ENCODE data around the gene LMNB1. TPM values are rescaled to one million over a fixed set of nuclear protein-coding genes. Genes with fewer than 3 reads are reported as not detected.

Gene LMNB1
- total RNA-seq, 3 donors from 2014 or later = 4.8 to 6.4 (median 5.2) TPM

GRCh38 chr5:126872561-126873354 lies 95.8 kb downstream of the LMNB1 start:
- no peak for DNase-seq (ENCODE audit: low spot score in 2 of 2)
- intact Hi-C loops (cut with DNase I; ENCODE audit: low total_unique reads) = no loop called here
- H3K9me3 ChIP-seq = no peaks in the 10 kb centered on the region
- TF ChIP-seq CTCF (IDR thresholded peaks at IDR 0.05) = no peak
- TF ChIP-seq POLR2A (IDR thresholded peaks at IDR 0.05) = no peak
- TF ChIP-seq POLR2AphosphoS5 (IDR thresholded peaks at IDR 0.05) = no peak
- no peaks in the 10 kb centered on the region for H3K36me3 ChIP-seq
- no peaks in the 10 kb centered on the region for H3K27me3 ChIP-seq
- no peaks in the 10 kb centered on the region for H3K4me1 ChIP-seq
- H3K4me3 ChIP-seq = no peak overlapping the region
- H3K27ac ChIP-seq = no peak overlapping the region

- no peak overlapping the region for H3K4me3 ChIP-seq
- H3K27ac ChIP-seq = no peak overlapping the region
- H3K27me3 ChIP-seq = no peaks in the 10 kb centered on the region
- no peaks in the 10 kb centered on the region for H3K9me3 ChIP-seq
- TF ChIP-seq POLR2A (IDR thresholded peaks at IDR 0.05) (no peak), POLR2AphosphoS5 (IDR thresholded peaks at IDR 0.05) (no peak), CTCF (IDR thresholded peaks at IDR 0.05) (no peak)
- H3K4me1 ChIP-seq = no peaks in the 10 kb centered on the region
- intact Hi-C loops (cut with DNase I; ENCODE audit: low total_unique reads) = no loop called here
- DNase-seq (ENCODE audit: low spot score in 2 of 2) = no peak
- H3K36me3 ChIP-seq = no peaks in the 10 kb centered on the region
Observed at GRCh38 chr5:126875303-126875785, 98.4 kb downstream of the LMNB1 start.

- Histone ChIP-seq H3K27ac (no peak overlapping the region), H3K9me3 (no peaks in the 10 kb centered on the region), H3K36me3 (no peaks in the 10 kb centered on the region), H3K4me1 (no peaks in the 10 kb centered on the region), H3K27me3 (no peaks in the 10 kb centered on the region), H3K4me3 (no peak overlapping the region)
- no peak for DNase-seq (ENCODE audit: low spot score in 2 of 2)
- TF ChIP-seq POLR2A (IDR thresholded peaks at IDR 0.05) = no peak
- no peak for TF ChIP-seq POLR2AphosphoS5 (IDR thresholded peaks at IDR 0.05)
- TF ChIP-seq CTCF (IDR thresholded peaks at IDR 0.05) = no peak
- intact Hi-C loops (cut with DNase I; ENCODE audit: low total_unique reads) = no loop called here
Observed at GRCh38 chr5:126877602-126878001, 100.7 kb downstream of the LMNB1 start.

GRCh38 chr5:126878085-126878484 lies 101.1 kb downstream of the LMNB1 start:
- Histone ChIP-seq H3K9me3 (no peaks in the 10 kb centered on the region), H3K36me3 (no peaks in the 10 kb centered on the region), H3K4me3 (no peak overlapping the region), H3K27ac (no peak overlapping the region), H3K4me1 (no peaks in the 10 kb centered on the region), H3K27me3 (no peaks in the 10 kb centered on the region)
- no peak for DNase-seq (ENCODE audit: low spot score in 2 of 2)
- intact Hi-C loops (cut with DNase I; ENCODE audit: low total_unique reads) = no loop called here
- TF ChIP-seq CTCF (IDR thresholded peaks at IDR 0.05) (no peak), POLR2AphosphoS5 (IDR thresholded peaks at IDR 0.05) (no peak), POLR2A (IDR thresholded peaks at IDR 0.05) (no peak)

GRCh38 chr5:126878634-126879033 lies 101.7 kb downstream of the LMNB1 start:
- DNase-seq (ENCODE audit: low spot score in 2 of 2) = no peak
- H3K4me1 ChIP-seq = no peaks in the 10 kb centered on the region
- H3K9me3 ChIP-seq = no peaks in the 10 kb centered on the region
- H3K27me3 ChIP-seq = no peaks in the 10 kb centered on the region
- no peak for TF ChIP-seq POLR2A (IDR thresholded peaks at IDR 0.05)
- no peak for TF ChIP-seq CTCF (IDR thresholded peaks at IDR 0.05)
- no peak for TF ChIP-seq POLR2AphosphoS5 (IDR thresholded peaks at IDR 0.05)
- no peaks in the 10 kb centered on the region for H3K36me3 ChIP-seq
- H3K4me3 ChIP-seq = no peak overlapping the region
- H3K27ac ChIP-seq = no peak overlapping the region
- intact Hi-C loops (cut with DNase I; ENCODE audit: low total_unique reads) = no loop called here
